ENCODE results near the gene PSD2.

DNA sequence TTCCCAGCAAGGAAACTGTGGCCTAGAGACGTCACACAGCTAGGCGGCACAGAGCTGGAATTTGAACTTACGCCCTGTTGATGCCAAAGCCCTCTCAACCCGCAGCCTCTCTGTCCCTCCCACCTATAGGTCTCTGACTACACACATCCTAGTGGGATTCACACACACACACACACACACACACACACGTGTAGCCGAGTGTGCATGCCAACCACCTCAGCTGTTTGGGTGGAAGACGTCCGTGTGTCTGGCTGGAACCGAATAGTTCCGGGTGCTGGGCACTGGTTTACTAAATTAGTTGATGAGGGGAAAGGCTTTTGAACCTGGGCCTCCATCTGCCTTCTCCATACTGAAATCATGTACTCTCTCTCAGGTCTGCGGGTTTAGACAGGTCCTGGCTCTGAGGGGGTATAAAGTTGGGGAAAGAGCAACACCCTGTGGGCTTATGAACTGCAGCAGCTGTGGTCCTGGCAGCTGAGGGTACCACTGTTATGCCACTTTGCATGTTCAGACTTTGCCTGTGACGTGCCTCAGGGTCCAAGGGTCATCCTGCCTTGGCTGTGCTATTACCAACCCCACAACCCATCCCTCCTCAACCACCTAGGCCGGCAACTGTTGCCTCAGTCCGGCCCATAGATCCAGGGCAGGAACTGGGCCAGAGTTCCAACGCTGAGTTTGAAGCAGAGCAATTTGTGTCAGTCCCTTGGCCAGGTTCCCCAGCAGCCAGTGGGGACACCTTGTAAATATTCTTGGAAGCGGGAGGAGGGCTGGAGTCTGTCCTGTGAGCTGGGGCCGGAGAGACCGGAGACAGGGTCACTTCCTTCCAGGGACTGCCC, 50.5 kb downstream of the PSD2 start:
- TF ChIP-seq POLR2A (IDR thresholded peaks at IDR 0.05) = no peak
- TF ChIP-seq, protein P1, sequence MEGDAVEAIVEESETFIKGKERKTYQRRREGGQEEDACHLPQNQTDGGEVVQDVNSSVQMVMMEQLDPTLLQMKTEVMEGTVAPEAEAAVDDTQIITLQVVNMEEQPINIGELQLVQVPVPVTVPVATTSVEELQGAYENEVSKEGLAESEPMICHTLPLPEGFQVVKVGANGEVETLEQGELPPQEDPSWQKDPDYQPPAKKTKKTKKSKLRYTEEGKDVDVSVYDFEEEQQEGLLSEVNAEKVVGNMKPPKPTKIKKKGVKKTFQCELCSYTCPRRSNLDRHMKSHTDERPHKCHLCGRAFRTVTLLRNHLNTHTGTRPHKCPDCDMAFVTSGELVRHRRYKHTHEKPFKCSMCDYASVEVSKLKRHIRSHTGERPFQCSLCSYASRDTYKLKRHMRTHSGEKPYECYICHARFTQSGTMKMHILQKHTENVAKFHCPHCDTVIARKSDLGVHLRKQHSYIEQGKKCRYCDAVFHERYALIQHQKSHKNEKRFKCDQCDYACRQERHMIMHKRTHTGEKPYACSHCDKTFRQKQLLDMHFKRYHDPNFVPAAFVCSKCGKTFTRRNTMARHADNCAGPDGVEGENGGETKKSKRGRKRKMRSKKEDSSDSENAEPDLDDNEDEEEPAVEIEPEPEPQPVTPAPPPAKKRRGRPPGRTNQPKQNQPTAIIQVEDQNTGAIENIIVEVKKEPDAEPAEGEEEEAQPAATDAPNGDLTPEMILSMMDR (IDR thresholded peaks at IDR 0.05) = no peak
